Fibroblast of peridontal ligament (primary cell): ENCODE results near the gene PAXIP1.

Experiments used
- DNase-seq: peaks from one replicate; pipeline ENCODE4 v3.0.0-alpha.2; 2010; ENCODE audit errors: extremely low read depth

PAXIP1 gene

GRCh38 chr7:154996756-154997155, 6.2 kb downstream of the PAXIP1 start:
- DNase-seq, result no peak

- DNase-seq, result no peak
Measured at GRCh38 chr7:154996101-154996500, 6.8 kb downstream of the PAXIP1 start.

GRCh38 chr7:154994996-154995395, 7.9 kb downstream of the PAXIP1 start:
- DNase-seq, result no peak

- DNase-seq, result no peak
Measured at GRCh38 chr7:154990964-154991540, 11.9 kb downstream of the PAXIP1 start.

GRCh38 chr7:154987571-154987970, 15.4 kb downstream of the PAXIP1 start:
- no peak for DNase-seq

- no peak for DNase-seq
Measured at GRCh38 chr7:154986200-154986945, 16.6 kb downstream of the PAXIP1 start.

GRCh38 chr7:154985230-154985629, 17.7 kb downstream of the PAXIP1 start:
- DNase-seq, result no peak

- DNase-seq, result no peak
Measured at GRCh38 chr7:154984601-154985188, 18.2 kb downstream of the PAXIP1 start.

- peak; percentile 8 for DNase-seq
Measured at GRCh38 chr7:154978017-154978416, 24.9 kb downstream of the PAXIP1 start.

- DNase-seq, result no peak
Measured at GRCh38 chr7:154977250-154977649, 25.7 kb downstream of the PAXIP1 start.

- no peak for DNase-seq
Measured at GRCh38 chr7:154976844-154977243, 26.1 kb downstream of the PAXIP1 start.

GRCh38 chr7:154975984-154976383, 26.9 kb downstream of the PAXIP1 start:
- DNase-seq, result no peak

GRCh38 chr7:154973381-154973780, 29.5 kb downstream of the PAXIP1 start:
- no peak for DNase-seq

- no peak for DNase-seq
Measured at GRCh38 chr7:154968336-154969001, 34.5 kb downstream of the PAXIP1 start.

- DNase-seq, result no peak
Measured at GRCh38 chr7:154967401-154967955, 35.4 kb downstream of the PAXIP1 start.

GRCh38 chr7:154965014-154965413, 37.9 kb downstream of the PAXIP1 start:
- no peak for DNase-seq

- DNase-seq, result no peak
Measured at GRCh38 chr7:154960063-154960790, 42.7 kb downstream of the PAXIP1 start.

- no peak for DNase-seq
Measured at GRCh38 chr7:154956427-154956826, 46.5 kb downstream of the PAXIP1 start.

GRCh38 chr7:154953006-154953684, 49.8 kb downstream of the PAXIP1 start:
- peak; percentile 47 for DNase-seq

GRCh38 chr7:154950960-154951359, 52.0 kb downstream of the PAXIP1 start:
- DNase-seq, result no peak

- no peak for DNase-seq
Measured at GRCh38 chr7:154947604-154948003, 55.3 kb downstream of the PAXIP1 start.
